ENCODE results near the gene MAP6D1.

- TF ChIP-seq CTCF (IDR thresholded peaks at IDR 0.05) (no peak), POLR2A (IDR thresholded peaks at IDR 0.05) (no peak)
Observed at GRCh38 chr3:183822631-183823030, 2.7 kb downstream of the MAP6D1 start.

All from body of pancreas (tissue), 4 donors.